Measurements from ENCODE around the gene FPR1.
"Not testable (repeated sequence)": the region's sequence is repeated elsewhere in the genome, so short reads cannot be mapped to it uniquely, and the experiment has no call there.

The FPR1 gene

DNA sequence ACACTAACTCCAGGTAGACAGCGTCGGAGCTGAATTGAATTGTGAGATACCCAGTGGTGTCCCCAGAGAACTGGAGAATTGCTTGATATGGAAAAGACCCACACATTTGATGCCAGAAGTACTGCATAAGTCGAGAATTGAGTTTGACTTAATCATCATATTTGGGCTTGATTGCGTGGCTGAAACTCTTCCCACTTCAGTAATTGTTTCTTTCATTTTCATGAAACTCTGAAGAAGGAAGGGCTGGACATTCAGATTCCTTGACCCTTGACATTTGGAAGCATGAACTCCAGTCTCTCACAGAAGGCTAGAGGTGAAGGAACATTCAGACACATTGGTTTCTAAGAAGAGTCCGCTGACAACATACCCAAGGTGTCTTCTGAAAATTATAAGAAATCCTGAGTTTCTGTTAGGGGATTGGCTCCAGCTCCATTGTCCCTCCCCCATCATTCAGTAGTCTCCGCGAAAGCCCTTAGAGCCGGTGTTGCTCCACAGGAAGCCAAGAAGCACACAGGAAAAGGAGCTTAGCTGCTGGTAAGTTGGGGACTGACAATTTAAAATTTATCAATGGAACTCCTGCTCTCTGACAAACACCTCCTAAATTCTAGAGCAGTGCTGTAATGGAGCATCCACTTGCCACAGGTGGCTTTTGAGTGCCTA is 9.1 kb upstream of the FPR1 start, which contains the start of gene FPR2:
Gene FPR2, plus strand, starts transcription at position 484 of the 660 bp plus-strand sequence. CDS start 7,479 bp downstream, outside the sequence.
- H3K4me3 Mint-ChIP-seq: no peak within 1 kb of the TSS

DNA sequence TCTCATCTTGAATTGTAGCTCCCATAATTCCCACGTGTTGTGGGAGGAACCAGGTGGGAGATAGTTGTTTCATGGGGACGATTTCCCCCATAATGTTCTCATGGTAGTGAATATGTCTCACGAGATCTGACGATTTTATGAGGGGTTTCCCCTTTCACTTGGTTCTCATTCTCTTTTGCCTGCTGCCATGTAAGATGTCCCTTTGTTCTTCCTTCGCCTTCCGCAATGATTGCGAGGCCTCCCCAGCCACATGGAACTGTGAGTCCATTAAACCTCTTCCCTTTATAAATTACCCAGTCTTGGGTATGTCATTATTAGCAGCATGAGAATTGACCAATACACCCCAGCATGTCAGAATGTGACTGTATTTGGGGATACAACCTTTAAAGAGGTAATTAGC is 3.9 kb upstream of the FPR1 start:
- DNase-seq (no peak), ATAC-seq (no peak)
- H3K4me1 Mint-ChIP-seq: no peaks in the 10 kb centered on the region
- H3K36me3 Mint-ChIP-seq (ENCODE audit: low read depth): no peaks in the 10 kb centered on the region
- no peak overlapping the region for H3K27ac Mint-ChIP-seq
- no peaks in the 10 kb centered on the region for H3K27me3 Mint-ChIP-seq
- no peak overlapping the region for H3K4me3 Mint-ChIP-seq
- H3K9me3 Mint-ChIP-seq: peaks cover 4% of the 10 kb centered on the region

More for the DNA sequence above, 9.1 kb upstream of the FPR1 start, which contains the start of gene FPR2:
- ATAC-seq (no peak), DNase-seq (no peak)
- peaks cover 8% of the 10 kb centered on the region for H3K9me3 Mint-ChIP-seq
- peaks cover 31% of the 10 kb centered on the region for H3K27me3 Mint-ChIP-seq
- H3K36me3 Mint-ChIP-seq (ENCODE audit: low read depth): peaks cover 1% of the 10 kb centered on the region
- H3K4me1 Mint-ChIP-seq: peaks cover 2% of the 10 kb centered on the region
- no peak within 1 kb of the TSS for H3K27ac Mint-ChIP-seq

DNA sequence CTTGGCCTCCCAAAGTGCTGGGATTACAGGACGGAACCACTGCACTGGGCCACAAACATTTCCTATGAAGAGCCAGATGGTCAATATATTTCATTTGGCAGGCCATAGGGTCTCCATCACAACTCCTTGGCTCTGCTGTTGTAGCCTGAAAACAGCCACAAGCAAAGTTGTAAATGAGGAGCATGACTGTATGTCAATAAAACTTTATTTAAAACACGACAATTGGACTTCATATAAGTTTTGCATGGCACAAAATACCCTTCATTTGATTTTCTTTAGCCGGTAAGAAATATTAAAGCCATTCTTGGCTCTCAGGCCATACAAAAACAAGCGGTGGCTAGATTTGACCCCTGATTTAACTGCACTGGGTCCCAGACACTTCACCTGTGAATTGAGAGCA is 3.1 kb upstream of the FPR1 start:
- H3K27me3 Mint-ChIP-seq: no peaks in the 10 kb centered on the region
- no peak overlapping the region for H3K27ac Mint-ChIP-seq
- DNase-seq: no peak
- peaks cover 4% of the 10 kb centered on the region for H3K9me3 Mint-ChIP-seq
- no peaks in the 10 kb centered on the region for H3K4me1 Mint-ChIP-seq
- H3K4me3 Mint-ChIP-seq: no peak overlapping the region
- no peaks in the 10 kb centered on the region for H3K36me3 Mint-ChIP-seq (ENCODE audit: low read depth)
- no peak for ATAC-seq

DNA sequence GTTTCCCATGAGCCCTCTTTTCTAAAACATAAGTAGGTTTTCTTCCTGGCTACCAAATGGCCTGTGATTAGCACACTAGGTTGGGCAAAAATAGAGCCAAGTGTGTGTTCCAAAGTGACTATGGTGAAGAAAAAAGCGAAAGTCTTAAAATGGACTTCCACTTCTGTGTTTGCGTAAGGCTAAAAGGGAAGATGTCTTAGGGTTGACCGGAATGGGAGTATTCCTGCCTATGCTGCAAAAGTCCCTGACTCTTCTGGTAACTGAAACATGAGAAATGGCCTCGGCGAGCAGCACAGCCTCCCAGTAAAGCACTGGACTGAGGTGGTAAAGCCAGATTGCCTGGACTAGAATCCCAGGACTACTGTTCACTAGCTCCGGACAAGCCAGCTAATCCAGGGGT is 2.4 kb upstream of the FPR1 start:
- DNase-seq: no peak

GRCh38 chr19:51750400-51751094 is 1.1 kb downstream of the FPR1 start:
- no peak overlapping the region for H3K4me3 Mint-ChIP-seq
- H3K36me3 Mint-ChIP-seq (ENCODE audit: low read depth): no peaks in the 10 kb centered on the region
- no peaks in the 10 kb centered on the region for H3K4me1 Mint-ChIP-seq
- DNase-seq (no peak), ATAC-seq (no peak)
- peaks cover 4% of the 10 kb centered on the region for H3K9me3 Mint-ChIP-seq
- peaks cover 3% of the 10 kb centered on the region for H3K27me3 Mint-ChIP-seq
- H3K27ac Mint-ChIP-seq: no peak overlapping the region

More for the DNA sequence above, 2.4 kb upstream of the FPR1 start:
- H3K36me3 Mint-ChIP-seq (ENCODE audit: low read depth): no peaks in the 10 kb centered on the region
- no peaks in the 10 kb centered on the region for H3K27me3 Mint-ChIP-seq
- no peak for ATAC-seq
- no peaks in the 10 kb centered on the region for H3K4me1 Mint-ChIP-seq
- H3K9me3 Mint-ChIP-seq: peaks cover 4% of the 10 kb centered on the region
- no peak overlapping the region for H3K27ac Mint-ChIP-seq
- H3K4me3 Mint-ChIP-seq: no peak overlapping the region

- peaks cover 6% of the 10 kb centered on the region for H3K27me3 Mint-ChIP-seq
- no peak overlapping the region for H3K4me3 Mint-ChIP-seq
- DNase-seq: no peak
- H3K36me3 Mint-ChIP-seq (ENCODE audit: low read depth): no peaks in the 10 kb centered on the region
- no peak overlapping the region for H3K27ac Mint-ChIP-seq
- H3K9me3 Mint-ChIP-seq: no peaks in the 10 kb centered on the region
- no peak for ATAC-seq
- H3K4me1 Mint-ChIP-seq: no peaks in the 10 kb centered on the region
Measured at GRCh38 chr19:51749979-51750378, 1.7 kb downstream of the FPR1 start.

DNA sequence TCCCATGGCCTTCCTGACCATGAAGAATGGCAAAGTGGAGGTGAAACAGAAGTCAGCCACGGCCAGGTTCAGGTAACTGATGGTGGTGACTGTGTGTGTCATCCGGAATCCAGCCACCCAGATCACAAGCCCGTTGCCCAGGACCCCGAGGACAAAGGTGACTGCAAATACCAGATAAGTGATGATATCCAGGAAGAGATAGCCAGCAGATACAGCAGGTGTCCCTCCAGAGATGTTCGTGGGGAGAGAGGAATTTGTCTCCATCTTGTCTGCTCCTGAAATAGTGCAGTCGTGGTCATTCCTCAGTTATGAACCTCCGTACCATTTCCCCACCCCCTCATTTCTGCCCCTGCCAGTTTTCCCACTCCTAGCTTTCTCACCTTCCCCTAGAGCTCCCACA is 4.9 kb downstream of the FPR1 start:
- Mint-ChIP-seq H3K27me3 (peaks cover 11% of the 10 kb centered on the region), H3K9me3 (no peaks in the 10 kb centered on the region), H3K27ac (no peak overlapping the region), H3K36me3 (ENCODE audit: low read depth) (no peaks in the 10 kb centered on the region), H3K4me3 (no peak overlapping the region), H3K4me1 (no peaks in the 10 kb centered on the region)
- ATAC-seq: no peak
- no peak for DNase-seq

- no peak for ATAC-seq
- no peaks in the 10 kb centered on the region for H3K9me3 Mint-ChIP-seq
- no peak overlapping the region for H3K27ac Mint-ChIP-seq
- peaks cover 11% of the 10 kb centered on the region for H3K27me3 Mint-ChIP-seq
- no peaks in the 10 kb centered on the region for H3K36me3 Mint-ChIP-seq (ENCODE audit: low read depth)
- no peaks in the 10 kb centered on the region for H3K4me1 Mint-ChIP-seq
- no peak for DNase-seq
- no peak overlapping the region for H3K4me3 Mint-ChIP-seq
Measured at GRCh38 chr19:51743405-51743804, 8.3 kb downstream of the FPR1 start.

GRCh38 chr19:51742789-51743188 is 8.9 kb downstream of the FPR1 start:
- no peaks in the 10 kb centered on the region for H3K4me1 Mint-ChIP-seq
- DNase-seq (no peak), ATAC-seq (no peak)
- H3K27ac Mint-ChIP-seq: no peak overlapping the region
- no peak overlapping the region for H3K4me3 Mint-ChIP-seq
- H3K9me3 Mint-ChIP-seq: no peaks in the 10 kb centered on the region
- no peaks in the 10 kb centered on the region for H3K36me3 Mint-ChIP-seq (ENCODE audit: low read depth)
- H3K27me3 Mint-ChIP-seq: peaks cover 11% of the 10 kb centered on the region

- Mint-ChIP-seq H3K27ac (no peak overlapping the region), H3K4me3 (no peak overlapping the region), H3K4me1 (no peaks in the 10 kb centered on the region), H3K27me3 (peaks cover 7% of the 10 kb centered on the region), H3K36me3 (ENCODE audit: low read depth) (no peaks in the 10 kb centered on the region), H3K9me3 (no peaks in the 10 kb centered on the region)
- ATAC-seq: no peak
- DNase-seq: no peak
Measured at GRCh38 chr19:51740356-51740755, 11.3 kb downstream of the FPR1 start.

- Mint-ChIP-seq H3K36me3 (ENCODE audit: low read depth) (no peaks in the 10 kb centered on the region), H3K4me3 (no peak overlapping the region), H3K27ac (no peak overlapping the region), H3K9me3 (no peaks in the 10 kb centered on the region), H3K27me3 (peaks cover 9% of the 10 kb centered on the region), H3K4me1 (no peaks in the 10 kb centered on the region)
- ATAC-seq (no peak), DNase-seq (no peak)
Measured at GRCh38 chr19:51739466-51740213, 12.0 kb downstream of the FPR1 start.

- not testable (repeated sequence) for H3K4me3 Mint-ChIP-seq; H3K27ac Mint-ChIP-seq; H3K4me1 Mint-ChIP-seq; H3K36me3 Mint-ChIP-seq (ENCODE audit: low read depth); H3K9me3 Mint-ChIP-seq; H3K27me3 Mint-ChIP-seq; ATAC-seq; DNase-seq
Measured at GRCh38 chr19:51738523-51738922, 13.2 kb downstream of the FPR1 start.

- Mint-ChIP-seq H3K36me3 (ENCODE audit: low read depth) (no peaks in the 10 kb centered on the region), H3K4me1 (no peaks in the 10 kb centered on the region), H3K27me3 (peaks cover 6% of the 10 kb centered on the region), H3K27ac (no peak overlapping the region), H3K9me3 (no peaks in the 10 kb centered on the region), H3K4me3 (no peak overlapping the region)
- no peak for ATAC-seq
- no peak for DNase-seq
Measured at GRCh38 chr19:51737924-51738323, 13.8 kb downstream of the FPR1 start.

GRCh38 chr19:51737389-51737788 is 14.3 kb downstream of the FPR1 start:
- Mint-ChIP-seq H3K9me3 (no peaks in the 10 kb centered on the region), H3K27me3 (peaks cover 4% of the 10 kb centered on the region), H3K4me1 (no peaks in the 10 kb centered on the region), H3K27ac (no peak overlapping the region), H3K4me3 (no peak overlapping the region), H3K36me3 (ENCODE audit: low read depth) (no peaks in the 10 kb centered on the region)
- DNase-seq: no peak
- ATAC-seq: no peak
